GM19238 (cell line): Measurements from ENCODE around the gene VILL.

Source experiments
- DNase-seq: peaks from one replicate; pipeline ENCODE4 v3.0.0; 2011; ENCODE audit warnings: low spot score; ENCODE audit not compliant: insufficient read length

VILL gene

DNA sequence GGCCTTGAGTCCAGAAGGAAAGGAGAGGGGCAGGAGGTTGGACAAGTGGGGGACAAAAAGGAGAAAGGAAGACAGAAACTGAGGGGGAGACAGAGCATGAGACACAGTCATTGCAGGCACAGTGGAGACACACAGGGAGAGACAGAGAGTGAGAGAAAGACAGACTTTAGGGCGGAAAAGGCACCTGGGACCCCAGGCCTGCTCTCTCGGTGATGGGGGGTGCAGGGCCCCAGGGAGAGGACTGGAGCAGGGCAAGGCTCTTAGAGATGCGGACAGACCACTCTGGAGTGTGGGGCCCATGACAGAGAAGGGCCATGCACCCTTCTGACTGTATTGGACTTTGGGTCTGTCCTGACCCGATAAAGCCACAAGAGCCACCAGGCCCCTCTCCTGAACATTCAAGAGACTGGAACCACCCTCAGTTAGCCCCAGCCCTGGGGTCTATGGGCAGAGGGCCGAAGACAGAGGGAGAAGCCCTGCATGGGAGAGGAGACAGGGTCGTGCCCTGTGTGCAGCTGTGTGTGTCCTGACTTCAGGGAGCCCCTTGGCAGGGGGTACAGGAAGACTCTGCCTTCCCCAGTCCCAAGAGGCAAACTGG is 26.4 kb downstream of the VILL start:
- no peak for DNase-seq

DNA sequence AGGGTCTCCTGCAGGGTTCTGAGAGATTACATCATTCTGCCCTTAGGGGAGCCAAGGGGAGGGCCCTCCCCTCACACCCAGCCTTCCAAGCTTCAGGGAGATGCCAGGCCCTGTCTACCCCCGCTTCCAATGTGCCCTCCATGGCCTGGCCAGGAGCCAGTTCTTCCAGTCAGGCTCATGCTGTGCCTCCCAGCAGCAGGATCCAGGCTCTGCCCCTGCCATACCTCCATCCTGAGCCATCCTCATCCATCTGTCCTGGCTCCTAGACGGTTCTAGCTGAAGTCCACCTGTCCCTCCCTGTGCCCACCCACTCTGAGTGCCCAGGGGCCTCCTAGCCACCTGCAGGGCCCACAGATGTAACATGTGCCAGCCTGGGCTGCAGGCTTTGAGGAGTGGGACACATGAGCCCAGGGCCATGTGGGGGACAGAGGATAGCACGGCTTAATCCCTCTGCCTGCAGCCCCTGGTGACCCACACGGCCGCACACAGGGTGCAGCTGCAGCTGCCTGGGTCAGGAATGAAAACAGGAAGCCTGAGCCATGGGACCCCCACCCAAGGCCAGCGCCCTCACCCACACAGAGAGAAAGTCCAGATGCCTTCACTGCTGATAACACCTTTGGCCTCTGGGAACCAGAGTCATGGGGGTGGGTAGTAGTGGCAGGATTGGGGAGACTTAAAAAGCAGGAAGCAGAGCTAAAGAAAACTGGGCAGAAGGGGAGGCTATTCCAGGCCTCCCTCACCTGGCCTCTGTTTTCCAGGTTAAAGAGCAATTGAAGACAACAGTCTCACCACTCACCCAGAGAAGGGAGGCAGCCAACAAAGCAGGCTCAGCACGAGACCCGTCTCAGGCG is 27.1 kb downstream of the VILL start:
- no peak for DNase-seq

DNA sequence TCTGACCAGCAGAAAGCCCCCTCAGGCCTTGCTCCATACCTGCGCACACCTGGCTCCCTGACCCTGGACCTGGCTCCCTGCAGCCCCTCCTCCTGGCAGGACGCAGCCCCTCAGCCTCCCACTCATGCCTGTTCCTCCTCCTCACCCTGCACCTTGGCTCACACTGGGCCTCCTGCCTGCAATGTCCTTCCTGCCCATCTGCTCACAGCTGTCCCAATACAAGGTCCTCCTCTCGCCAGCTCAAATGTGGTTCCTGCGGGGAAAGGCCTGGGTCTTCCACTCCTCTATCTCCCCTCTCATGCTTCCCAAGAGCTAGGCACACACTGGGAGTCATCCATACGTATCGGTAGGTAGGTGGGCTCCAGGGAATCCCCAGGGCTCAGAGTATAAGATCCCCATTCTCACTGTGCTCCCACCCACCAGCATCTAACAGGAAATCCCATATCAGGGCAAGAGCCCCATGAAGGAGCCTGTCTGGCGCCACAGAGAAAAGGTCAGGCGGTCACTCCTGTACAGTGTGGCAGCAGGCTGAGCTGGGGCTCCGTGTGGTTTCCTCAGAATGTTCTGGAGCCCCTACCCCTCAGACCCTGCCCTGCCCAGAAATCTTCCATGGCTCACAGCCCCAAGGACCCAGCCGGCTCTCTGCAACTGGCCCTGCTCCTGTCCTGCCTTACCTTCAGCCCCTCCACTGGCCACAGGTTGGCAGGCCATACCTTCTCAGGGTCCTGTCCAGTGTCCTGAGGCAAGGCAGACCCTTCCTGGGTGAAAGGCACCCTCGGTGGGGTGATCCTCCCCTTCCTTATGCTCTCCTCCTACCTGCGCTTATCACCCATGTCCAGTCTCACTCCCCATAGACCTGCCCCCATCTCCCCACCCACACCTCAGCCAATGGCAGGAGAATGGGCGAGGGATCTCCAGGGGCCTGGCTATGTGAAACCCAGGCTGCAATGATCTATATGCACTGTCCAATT is 28.0 kb downstream of the VILL start:
- no peak for DNase-seq

DNA sequence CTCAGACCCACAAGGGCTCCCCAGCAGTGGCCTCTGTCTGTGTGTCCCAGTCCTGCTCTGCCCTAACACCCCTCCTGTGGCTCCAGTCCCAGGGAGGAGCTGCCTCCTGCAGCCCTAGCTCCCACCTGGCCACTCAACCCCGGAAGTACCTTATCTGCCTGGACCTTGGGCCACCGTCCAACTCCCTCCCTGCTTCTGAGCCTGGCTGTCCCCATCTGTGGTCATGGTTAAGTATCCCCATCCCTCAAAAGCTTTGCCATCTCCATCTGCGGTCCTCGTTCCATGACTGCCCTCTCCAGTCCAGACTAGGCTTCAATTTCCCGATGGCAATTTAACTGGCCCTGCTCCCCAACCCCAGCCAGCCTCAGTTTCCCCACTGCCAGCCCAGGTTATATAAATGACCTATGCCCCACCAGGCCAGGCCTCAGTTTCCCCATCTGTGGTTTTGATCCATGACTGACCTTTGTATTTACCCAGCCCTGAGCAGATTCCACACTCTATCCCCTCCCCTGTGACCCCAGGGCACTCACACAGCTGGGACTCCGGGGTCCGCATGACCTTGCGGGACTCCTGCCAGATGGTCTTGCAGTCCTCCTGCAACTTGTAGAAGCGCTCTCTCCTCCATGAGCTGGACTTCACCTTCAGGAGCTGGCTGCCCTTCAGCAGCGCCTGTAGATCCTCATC is 29.2 kb downstream of the VILL start:
- DNase-seq = no peak

DNA sequence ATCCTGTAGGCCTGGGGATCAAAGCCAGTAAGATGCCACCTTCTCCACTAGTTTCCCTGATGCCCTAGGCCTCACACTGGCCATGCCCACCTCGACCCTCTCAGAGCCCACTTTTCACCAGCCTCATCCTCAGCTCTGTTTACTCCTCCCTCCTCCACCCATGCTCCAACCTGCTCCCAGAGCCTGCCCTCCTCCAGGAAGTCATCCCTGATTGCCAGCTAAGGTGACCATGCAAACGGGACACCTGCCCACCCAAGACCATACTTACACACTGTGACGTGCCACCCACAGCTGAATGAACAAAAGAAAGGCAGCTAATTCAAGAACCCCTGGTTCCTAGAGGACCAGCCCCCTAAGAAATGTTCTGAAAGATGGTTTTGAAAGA is 29.7 kb downstream of the VILL start:
- no peak for DNase-seq

DNA sequence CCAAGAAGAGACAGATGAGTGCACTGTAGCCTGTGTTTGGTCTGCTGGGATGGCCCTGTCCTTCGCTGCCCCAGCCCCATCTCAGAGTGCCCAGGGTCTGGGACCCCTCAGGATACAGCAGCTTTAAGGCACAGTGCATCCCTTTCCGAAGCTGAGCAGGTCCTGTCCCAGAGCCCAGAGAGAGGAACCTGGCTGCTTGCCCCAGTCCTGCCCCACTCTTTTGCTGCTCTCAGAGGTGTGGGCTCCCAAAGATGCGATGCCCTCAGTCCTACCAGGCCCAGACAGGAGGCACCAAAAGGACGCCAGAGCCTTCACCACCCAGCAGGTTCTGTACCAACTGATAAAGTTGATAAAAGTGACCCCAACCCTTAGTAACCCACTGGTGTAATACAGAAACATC is 30.6 kb downstream of the VILL start:
- no peak for DNase-seq

DNA sequence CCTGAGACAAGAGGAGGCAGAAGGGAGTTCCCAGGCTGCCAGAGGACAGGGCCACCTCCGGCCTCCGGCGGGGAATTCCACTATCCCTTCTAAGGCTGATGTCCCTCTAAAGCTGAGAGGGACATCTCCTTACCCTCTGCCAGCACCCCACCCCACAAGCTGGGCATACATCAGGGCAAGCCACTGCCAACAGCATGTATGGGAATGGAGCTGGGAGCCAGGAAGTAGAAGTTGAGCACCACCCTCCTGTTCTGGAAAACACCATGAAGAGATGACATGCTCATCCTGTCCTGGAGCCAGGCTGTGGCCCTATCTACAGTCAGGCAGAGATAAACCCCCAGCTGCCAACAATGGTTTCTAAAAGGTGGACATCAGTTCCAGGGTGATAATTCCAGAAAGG is 31.7 kb downstream of the VILL start:
- no peak for DNase-seq

DNA sequence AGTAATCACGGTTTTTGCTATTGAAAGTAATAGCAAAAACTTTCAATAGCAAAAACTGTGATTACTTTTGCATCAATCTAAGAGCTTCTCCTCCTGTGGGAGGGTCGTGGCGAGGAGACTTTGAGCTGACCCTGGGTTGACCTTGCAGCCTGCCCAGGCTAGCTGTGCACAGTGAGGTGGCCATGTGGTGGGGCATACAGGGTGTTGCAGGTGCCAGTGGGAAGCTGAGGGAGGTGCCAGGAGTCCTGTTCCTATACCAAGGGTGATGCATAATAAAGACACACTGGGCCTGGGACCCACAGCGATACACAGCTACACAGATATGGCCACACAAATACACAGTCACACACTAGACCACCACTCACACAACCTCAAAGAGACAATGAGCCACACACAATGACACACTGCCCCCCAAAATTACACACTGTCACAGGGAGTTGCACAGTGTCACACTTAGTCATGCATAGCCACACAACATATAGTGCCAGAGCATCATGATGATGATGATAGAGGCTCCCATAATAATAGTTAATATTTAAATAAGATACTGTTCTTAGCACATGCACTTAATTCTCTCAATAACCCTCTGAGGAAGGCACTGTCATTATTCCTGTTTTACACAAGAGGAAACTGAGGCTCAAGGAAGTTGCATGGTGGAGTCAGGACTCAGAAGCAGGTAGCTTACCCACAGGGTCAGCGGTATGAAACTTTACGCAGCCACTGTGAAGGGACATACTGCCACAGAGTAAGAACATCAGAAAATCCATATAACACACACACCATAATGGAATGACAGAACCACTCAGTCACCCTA is 32.5 kb downstream of the VILL start:
- no peak for DNase-seq

DNA sequence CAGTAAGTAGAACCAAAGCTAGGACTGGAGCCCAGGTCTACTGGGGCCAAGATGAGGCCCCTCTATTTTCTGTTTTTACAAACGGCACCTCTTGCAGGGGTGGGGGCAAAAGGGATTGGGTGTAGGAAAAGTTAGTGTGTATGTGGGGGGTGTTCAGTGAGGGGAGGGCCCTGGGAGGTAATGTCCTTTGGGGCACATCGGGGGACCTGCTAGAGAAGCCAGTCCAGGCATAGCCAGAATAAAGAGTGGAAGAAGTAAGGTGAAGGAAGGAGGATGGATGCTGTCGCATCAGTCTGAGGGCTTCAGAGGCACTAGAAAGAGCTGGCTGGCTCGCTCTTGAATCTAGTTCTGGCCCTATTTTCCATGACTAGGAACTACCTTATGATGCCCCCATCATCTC is 36.3 kb downstream of the VILL start:
- no peak for DNase-seq

DNA sequence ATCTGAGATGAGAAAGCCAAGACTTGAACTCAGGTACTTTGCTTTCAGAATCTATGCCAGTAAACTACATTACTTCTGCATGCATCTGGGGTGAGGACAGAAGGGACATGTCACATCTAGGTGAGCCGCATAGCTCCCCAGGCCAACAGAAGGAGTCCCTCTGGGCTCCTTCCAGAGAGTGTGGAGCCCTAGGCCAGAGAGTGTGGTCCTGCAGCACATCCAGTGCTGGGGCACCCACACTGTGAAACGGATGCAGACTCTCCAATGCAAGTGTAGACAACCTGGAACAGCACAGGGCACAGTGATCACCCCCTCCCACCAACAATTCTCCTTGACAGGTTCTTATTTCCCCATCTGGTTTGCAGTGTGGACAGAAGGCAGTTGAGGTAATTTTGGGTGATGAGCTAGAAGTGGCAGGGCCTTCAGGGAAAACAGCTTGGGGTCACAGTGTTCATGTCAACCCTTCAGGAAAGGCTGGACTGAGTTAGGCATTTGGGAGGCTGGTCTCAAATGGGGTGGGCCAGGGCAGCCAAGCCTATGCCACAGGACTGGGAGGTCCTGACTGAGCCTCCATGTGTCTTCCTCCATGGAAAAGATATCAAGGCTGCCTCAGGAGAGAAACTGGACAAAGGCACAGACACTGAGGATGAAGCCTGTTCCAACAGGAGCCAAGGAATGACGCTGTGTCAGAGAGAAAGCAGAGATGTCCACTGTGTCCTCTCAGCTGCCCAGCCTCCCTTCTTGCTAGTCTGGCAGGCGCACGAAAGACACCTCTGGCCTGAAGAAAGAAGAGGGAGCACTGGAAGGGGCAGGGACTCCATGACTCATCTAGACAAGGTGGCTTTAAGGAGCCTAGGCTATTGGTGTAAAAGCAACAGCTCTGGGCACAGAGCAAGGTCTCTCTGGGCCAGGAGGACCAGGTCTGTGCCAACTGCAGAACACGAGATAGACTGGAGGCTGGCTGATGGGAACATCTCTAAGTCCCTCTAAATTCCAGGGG is 37.2 kb downstream of the VILL start:
- DNase-seq = no peak

DNA sequence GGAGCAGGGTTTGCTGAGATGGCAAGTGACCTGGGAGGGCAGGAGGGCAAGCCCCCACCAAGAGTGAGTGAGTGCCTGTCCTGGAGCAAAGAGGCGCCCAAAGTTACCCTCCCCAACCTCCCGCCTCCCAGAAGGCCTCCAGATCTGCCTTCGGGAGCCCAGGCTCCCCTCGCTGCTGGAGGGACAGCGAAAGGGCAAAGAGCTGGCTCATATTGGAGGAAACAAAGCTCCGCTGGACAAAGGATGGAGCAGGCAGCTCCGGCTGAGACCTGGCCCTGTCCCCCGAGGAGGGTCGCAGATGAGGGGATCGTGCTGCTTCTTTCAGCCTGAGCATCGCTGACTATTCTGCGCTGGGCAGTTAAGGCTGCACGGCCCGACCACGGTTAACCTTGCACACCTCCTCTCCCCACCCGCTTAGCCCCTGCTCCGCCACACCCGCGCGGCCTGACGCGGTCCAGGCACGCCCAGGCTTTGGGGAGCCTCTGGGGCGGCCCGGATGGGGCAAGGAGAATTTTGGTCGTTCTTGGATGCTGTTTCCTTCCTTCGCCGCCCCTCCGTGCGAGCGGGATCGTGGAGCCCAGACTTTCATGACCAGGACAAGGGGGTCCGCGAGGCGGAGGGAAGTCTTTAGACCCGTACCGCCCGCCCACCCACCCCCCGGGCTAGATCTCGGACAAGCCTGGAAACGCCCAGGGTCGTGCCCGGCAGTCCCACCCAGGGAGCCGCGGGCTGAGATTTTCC is 38.2 kb downstream of the VILL start:
- DNase-seq = no peak

DNA sequence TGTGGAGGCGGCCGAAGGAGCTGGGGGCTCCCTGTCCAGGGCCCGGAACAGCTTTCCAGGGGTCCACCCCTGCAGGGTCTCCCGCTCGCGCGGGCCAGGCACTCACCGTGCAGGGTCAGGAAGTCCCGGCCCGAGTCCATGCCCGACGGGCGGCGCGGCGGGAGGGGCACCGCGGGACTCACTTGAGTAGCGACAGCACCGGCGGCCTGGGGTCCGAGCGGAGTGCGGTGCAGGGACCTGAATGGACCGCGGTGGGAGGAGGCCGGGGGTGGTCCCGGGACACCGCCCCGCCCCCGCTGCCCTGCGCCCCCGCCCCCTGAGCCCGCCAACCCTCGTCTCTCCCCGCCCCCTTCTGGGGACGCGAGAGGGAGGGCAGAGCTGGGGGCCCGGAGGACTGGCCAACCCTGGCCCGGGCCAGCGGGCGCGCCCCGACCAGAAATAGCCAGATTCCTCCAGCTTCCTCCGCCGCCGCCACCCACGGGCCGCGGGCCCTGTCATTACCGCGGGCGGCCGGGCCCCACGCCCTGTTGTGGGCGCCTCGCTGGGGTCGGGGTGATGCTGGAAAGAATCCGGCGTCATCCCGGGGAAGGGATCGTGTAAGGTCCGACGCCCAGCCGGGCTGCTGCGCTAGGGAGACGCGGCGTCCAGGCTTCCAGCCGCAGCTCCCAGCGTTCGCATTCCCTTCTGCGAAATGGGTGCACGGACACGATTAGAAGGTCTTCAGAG is 39.0 kb downstream of the VILL start, which contains the start of gene PLCD1:
Gene PLCD1 (minus strand): TSS at position 243 of the 726 bp plus-strand sequence. CDS start 103 bp downstream, at position 140.
- DNase-seq = no peak

DNA sequence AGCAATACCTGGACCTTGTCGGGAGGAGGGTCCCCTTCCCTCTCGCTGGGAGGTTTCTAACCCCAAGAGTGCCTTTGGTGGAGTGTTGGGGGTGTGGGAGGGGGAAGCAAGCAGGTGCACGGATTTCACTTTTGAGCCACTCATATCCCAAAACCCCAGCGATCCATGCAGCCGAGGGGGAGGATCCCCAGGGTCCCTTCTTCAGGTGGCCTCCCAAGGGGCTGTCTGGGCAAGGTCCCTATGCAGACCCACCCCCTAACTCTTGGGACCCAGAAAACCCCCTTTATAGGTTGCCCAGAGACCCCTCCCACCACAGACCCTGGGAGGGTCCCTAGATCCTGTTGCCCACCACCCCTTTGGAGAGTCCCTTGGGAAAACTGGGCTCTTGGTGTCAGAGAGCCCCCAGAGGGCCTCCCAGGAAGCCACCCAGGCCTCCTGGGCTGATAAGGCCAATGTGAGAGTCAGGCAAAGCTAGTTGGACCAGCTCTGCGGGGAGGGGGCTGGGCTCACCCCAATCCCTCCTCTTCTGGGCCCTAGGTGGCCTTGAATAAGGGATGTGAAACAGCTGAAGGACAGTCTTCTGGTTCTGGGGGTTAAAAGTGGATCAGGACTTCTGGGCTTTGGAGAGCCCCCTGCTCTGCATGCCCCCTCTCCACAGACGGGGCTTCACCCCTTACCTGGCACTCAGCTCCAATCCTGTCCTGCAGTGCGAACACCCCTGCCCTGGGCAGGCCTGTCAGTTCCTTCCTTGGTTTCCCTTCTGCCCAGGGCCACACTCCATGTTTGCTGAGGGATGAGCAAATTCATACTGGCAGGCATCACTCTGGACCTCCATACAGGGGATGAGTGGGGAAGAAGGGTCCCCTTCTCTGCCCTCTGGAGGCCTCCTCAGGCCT is 39.8 kb downstream of the VILL start:
- DNase-seq = no peak

DNA sequence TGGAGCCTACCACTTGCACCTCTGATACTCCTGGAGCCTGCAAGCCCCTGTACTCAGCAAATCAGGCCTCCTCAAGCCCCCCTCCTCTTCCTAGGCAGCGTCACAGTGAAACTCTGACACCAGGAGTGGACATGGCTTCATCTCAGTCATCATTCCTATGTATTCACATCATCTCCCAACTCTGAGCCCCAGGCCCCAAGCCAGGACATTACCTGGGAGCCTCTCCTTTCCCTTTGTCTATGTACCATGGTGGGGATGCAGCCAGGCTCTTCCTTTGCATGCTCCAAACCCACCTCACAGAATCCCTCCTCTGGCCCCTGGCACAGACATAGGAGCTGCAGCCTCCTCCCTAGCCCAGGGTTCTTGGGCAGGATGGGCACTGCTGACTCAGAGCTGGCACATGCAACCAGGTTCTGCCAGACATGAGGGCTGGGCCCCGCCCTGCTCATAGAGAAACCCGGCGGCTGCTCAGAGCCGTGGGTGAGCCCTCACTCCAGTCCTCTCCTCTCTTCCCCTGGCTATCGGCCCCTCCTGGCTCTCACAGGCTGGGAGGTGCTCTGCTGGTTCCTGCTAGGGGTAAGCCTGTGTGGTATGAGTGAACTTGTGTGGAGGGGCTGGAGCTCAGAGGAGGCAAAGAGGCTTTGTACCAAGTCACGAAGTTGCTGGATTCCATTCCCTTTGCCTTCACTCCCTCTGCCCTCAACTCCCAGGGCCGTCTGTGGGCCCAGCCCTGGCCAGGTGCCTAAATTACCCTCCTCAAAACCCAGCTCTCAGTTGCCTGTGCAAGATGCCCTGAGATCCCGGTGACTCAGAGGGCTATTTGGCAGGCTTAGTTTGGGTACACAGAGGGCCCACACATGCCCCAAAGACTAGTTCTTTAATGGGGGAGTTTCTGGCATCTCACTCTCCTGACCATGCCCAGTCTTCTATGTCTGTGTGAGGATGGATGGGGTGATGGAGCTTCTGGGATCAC is 40.7 kb downstream of the VILL start:
- DNase-seq = no peak

DNA sequence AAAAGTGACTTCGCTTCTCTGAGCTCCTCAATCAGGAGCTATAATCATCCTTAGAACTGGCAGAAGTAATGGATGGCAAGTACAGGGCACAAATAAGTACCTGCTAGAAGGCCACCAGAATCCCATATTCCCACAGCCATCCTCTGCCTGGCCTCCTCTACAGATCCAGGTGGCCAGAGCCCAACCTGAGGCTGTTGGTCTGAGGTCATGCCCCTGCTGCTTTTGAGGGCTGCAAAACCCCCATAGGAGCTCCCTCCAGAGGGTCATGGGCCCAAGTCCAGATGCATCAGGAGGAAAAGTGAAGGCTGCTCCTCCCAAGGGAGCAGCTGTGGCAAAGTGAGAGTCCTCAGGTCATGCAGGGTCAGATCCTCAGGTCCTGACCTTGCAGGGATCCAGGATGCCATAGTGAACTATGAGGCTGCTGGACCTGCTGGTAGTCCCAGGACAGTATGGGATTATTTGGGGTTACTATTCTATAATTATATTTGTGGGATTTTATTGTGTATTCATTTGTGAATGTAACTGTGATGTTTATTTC is 41.8 kb downstream of the VILL start:
- DNase-seq = no peak
